HG03139 (cell line): Measurements from ENCODE around the gene SOX10.
"Not testable (repeated sequence)": the region's sequence is repeated elsewhere in the genome, so short reads cannot be mapped to it uniquely, and the experiment has no call there.

Experiments used
- ATAC-seq: cut with Tn5 transposase; IDR thresholded peaks from one replicate; pipeline ENCODE4 v1.9.1; 2021; ENCODE audit not compliant: unreplicated experiment

The SOX10 gene

GRCh38 chr22:37986371-37986770, 2.0 kb upstream of the SOX10 start:
- ATAC-seq: no peak

GRCh38 chr22:37985751-37986281, 1.5 kb upstream of the SOX10 start:
- no peak for ATAC-seq

DNA sequence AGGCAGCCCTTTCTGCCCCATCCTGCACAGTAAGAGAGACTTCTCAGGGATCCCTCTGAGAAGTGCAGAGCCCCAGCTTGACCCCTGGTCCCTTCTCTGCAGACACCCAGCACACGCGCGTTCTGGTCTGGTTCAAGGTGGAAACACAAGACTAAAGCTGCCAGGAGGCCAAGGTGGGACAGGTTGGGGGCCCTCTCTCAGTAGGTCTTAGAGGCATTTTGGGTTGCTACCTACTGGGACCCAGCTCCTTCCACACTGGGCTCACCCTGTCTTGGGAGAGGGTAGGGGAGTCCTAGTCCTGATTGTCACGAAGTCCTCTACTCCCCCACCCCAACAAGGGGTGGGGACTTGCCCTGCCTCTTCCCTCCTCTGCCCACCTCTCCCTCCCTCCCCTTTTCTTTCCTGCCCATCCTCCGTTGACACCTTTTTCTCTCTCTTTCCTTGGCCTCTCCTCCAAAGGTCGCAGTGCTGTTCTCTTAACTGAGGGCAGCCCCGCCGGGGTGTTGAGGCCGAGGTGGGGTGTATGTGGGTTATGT, 763 bp upstream of the SOX10 start:
- ATAC-seq: no peak

DNA sequence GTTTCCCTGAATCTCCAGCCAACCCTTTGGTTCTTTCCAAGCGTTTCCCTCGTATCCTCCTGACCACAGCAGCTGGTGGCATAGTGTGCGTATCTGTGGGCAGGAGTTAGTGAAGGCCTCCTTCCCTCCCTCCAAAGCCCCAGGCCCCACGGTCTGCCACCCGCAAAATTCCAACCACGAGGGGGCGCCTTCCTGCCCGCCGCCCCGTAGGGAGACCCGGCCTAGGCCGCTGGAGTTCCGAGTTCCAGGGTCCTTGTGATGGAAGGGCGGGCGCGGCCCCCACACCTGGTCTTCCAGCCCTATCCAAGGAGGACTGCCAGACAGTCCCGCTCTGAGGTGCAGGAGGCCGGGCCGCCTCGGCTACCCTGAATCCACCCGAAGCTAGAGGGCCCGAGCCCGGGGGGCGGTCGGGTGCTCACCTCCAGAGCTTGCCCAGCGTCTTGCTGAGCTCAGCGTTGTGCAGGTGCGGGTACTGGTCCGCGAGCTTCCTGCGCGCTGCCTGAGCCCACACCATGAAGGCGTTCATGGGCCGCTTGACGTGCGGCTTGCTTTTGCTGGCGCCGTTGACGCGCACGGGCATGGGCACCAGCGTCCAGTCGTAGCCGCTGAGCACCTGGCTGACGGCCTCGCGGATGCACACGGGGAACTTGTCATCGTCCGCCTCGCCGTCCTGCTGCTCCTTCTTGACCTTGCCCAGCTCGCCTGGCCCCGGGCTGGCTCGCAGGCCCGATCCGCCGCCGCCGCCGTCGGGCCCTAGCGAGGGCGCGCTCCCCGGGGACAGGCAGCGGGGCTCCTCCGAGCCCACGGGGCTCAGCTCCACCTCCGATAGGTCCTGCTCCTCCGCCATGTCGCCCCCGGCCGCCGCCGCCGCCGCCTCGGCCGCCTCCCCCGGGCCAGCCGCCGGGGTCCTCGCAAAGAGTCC, 1.2 kb downstream of the SOX10 start:
- ATAC-seq: no peak

- ATAC-seq: no peak
Observed at GRCh38 chr22:37982151-37982785, 2.1 kb downstream of the SOX10 start.

DNA sequence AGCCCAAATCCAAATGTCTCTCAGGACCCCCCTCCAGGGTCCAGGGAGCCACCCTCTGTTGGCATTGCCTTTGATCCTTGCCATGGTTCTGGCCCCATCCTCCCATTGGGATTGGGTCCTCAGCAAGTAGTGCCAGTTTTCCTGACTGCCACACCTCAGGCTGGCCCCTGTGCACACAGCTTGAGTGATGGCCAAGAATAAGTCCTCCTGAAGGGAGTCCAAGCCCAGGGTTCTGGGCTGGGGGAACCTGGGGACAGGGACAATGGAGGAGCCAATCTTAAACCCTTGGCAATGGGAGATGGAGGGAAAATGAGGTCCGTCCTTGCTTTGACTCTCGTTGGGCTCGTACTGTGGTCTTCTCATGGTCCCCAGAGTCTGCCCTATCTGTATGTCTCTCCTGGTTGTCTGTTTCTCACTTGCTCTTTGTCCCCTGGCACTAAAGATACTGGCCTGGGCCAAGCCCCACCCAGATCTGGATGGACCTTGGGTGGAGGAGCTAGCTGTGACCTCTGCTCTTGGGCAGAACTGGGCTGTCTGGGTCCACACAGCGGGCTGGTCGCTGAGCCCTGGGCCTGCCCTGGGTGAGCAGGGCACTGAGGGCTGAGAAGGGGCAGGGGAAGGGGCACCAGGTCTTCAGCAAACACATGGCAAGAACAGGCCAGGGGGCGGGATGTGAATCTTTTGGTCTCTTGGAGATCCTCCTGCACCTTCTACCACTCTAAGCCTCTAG, 2.9 kb downstream of the SOX10 start:
- ATAC-seq: no peak

- ATAC-seq: no peak
Observed at GRCh38 chr22:37979782-37980181, 4.6 kb downstream of the SOX10 start.

GRCh38 chr22:37976547-37976946, 7.8 kb downstream of the SOX10 start:
- ATAC-seq: no peak

DNA sequence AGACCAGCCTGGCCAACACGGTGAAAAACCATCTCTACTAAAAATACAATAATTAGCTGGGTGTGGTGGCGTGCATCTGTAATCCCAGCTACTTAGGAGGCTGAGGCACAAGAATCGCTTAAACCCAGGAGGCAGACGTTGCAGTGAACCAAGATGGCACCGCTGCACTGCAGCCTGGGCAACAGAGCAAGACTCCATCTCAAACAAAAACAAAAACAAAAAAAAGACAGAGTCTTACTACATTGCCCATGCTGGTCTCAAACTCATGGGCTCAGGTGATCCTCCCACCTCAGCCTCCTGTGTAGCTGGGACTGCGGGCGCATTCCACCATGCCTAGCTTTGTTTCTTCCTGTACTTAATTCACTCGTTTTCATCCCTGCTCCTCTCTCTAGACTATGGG, 8.3 kb downstream of the SOX10 start:
- not testable (repeated sequence) for ATAC-seq

DNA sequence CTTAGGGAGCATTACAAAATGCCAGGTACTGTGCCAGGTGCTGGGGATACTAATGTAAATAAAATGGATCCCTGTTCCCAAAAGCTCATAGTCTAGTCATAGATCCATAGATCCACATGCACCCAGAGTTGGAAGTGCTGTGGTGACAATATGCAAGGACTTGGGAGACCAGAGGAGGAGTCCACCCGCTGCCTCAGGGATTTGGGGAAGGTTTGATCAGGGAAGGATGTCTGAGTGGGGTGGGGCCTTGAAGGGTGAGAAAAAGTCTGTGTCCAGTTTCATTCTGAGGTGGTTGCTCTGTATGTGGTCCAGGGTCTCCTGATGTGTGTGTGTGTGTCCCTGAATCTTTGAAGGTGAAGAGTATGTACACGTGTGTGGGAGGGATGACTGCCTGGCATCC, 9.2 kb downstream of the SOX10 start:
- ATAC-seq: no peak

DNA sequence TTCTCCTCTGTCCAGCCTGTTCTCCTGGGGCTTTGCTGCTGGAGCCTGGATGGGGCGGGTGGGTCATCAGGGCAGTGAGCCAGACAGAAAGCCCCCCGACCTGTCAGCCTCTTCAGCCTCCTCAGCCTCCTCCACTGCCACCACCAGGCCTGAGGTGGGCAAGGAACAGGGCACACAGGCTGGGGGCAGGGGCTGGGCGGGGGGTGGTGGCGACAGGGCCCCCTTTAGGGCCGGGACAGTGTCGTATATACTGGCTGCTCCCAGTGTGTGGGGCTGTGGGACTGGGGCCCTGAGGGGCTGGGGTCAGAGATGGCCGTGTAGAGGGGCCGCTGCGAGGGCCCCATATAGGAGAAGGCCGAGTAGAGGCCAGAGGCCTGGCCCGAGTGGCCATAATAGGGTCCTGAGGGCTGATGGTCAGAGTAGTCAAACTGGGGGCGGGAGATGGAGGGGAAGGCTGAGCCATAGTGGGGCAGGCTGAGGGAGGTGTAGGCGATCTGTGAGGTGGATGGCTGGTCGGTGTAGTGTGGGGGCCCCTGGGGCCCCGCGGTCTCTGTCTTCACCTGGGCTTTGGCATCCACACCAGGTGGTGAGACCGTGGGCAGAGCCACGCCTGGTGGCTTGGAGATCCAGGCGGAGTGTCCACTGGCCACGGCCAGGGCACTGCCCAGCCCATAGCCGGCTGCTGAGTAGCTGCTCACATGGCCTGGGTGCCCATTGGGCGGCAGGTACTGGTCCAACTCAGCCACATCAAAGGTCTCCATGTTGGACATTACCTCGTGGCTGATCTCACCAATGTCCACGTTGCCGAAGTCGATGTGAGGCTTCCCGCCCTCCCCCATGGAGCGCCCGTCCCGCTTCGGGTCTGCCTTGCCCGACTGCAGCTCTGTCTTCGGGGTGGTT, 10.8 kb downstream of the SOX10 start:
- ATAC-seq: no peak

DNA sequence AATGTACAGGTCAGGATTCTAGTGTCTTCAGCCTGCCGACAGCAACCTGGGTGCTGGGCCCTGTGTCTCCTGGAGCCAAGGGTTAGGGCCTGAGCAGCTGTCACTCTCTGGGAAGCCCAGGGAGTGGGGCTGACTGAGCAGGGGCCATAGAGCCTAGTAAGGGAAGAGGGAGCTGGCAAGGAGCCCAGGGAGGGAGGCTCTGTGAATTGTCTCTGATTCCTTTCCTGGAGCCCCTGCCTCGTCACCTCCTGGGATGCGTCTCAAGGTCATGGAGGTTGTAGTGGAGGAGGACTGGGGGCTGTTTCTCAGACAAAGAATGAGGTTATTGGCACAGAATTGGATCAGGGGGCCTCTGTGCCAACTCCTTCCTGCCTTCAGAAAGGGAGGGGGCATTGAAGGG, 11.8 kb downstream of the SOX10 start:
- ATAC-seq: no peak

- ATAC-seq: no peak
Observed at GRCh38 chr22:37971475-37972434, 12.6 kb downstream of the SOX10 start.

DNA sequence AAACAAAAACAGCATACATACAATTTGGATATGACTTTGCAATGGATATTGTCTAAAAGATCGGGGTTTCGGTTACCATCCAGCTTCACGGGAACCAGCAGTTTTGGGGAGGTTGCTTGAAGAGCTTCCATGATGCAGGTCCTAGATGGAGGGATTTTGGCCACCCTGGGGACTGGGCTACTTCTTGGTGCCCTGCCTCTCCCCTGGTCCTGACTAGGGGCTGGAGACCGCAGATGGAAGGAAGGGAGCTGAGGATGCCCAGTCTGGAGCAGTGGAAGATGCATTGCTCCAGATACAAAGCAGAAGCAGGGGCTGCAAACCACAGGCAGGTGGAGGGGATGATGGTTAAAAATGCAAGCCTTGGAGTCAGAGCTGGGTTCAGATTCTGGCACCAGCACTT, 13.5 kb downstream of the SOX10 start:
- no peak for ATAC-seq

GRCh38 chr22:37968452-37969251, 15.7 kb downstream of the SOX10 start:
- no peak for ATAC-seq

GRCh38 chr22:37967637-37968451, 16.5 kb downstream of the SOX10 start:
- ATAC-seq: no peak

DNA sequence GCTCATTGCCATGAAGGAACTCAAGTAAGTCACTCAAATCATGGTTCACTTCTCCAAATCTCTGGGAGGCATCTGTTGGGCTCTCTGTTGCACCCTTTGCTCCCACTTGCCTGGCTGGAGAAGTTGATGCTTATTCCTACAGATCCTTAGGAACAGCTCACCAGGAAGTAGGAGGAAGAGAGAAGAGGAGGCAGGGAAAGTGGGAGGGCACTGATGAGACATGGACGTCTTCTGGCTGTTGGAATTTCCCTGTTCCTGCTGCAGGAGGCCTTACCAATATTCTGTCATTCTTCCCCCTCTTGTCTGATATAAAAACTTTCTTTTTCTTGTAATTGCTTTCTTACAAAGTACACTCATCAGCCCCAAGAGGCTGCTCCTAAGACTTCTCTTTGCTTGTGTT, 17.2 kb downstream of the SOX10 start:
- ATAC-seq: no peak
